Epidermal melanocyte (primary cell): ENCODE results near the gene VEZF1.
A peak's percentile ranks its signal among the peaks of the same experiment; 100 is the strongest.

Experiments
- DNase-seq: peaks from one replicate; pipeline ENCODE4 v3.0.0; 2011; ENCODE audit warnings: low spot score; ENCODE audit not compliant: insufficient read length

VEZF1 gene

DNA sequence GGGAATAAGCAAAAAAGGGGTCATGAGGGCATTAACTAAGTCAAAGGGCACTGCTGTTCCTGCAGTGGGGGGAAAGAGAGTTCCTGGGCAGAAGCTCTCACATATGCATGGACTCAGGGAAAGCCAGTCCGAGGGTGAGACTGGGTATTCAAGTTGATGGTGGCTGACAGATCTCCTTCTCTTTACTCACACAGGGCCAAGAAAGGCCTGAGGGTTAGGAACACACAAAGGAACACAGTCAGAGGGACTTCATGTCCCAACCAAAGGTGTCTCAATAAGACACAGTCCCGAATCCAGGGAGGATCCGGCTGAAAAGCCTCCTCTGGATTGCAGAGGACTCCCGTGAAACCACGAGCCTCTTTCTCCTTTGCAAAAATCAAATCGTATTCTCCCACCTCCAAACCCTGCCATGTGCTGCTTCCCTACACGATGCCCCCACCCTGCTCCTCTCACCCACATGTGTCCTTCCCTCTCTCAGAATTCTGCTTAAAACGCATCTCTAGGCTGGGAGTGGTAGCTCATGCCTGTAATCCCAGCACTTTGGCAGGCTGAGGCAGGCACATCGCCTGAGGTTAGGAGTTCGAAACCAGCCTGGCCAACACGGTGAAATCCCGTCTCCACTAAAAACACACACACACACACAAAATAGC lies 56.4 kb downstream of the VEZF1 start:
- DNase-seq: no peak

DNA sequence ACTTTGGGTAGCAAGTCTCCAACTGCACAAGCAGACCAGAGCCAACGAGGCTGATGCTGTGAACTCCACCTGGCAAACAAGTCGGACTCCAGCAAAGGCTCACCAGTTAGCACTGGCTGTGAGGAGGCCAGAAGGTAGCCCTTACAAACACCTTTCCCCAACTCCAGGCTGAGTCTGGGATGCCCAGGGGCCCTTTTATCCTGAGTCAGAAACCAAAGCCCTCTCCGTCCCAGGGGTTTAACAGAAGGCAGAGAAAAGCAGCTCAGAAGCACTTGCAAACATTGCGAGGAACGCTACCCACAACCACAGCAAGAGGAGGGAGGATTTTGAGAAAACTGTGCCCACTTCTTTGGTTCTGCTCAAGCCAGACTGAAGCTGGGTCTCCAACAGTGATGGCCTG lies 57.8 kb downstream of the VEZF1 start:
- DNase-seq: no peak

DNA sequence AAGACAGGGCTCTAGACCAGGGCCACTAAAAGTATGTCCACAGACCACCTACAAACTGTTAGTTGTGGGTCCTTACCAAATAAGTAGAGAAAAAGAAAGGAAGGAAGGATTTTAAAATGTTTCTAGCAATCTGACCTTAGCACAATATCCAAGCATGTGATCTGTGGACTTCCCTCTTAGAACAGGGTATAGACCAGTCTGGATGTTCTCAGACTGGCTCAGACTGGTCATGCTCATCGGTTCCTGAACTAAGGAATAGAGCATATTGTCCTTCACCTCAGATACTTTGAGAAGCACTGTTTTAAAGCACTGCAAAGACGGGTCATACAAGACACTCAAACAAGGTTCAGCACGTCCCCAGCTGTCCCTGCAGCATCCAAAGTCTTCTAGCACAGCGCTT lies 58.7 kb downstream of the VEZF1 start:
- DNase-seq: no peak

DNA sequence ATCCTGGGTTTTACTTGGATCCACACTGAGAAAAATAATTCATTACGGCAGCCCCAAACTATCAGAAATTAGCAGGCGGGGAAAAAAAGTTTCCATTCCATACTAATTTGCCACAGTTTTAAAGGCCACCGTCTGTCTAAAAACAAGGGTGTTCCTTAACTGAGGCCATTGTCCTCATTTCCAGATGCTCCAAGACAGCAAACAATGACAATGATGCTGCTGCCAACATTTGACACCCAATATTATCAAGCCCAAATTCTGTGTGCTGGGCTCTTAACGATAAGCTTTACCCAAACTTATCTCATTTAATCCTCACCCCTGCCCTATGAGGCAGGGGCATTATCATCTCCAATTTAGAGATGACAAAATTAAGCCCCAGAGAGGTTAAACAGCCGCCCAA lies 59.1 kb downstream of the VEZF1 start:
- no peak for DNase-seq

DNA sequence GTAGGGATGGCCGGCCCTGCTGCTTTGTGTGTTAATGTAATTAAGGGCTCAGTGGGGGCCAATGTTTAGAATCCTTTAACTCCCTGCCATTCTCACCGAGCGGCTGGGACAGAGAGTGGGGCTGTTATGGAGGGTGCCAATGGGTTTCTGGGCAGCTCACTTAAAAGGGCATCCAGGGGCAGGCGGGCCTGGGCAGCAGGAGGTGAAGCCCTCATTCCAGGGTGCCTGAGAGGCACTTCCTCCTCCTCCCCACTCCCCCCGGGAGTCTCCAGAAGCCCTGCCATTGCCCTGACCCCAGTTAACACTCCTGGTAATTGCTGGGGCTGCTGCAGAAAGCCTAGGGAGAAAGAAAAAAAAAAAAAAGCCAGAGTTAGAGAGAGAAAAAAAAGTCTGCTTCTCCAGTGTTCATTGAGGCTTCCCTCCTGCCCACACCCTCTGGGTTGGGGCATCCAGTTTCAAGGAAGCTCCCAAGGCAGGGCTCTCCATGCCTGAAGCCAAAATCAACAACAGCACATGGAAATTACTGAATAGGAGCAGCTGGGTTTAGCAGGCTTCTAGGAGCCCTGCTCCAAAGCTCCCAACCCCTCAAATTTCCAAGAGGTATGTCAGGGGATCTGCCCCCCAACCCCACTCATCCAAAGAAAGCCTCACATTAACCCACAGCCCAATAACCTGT lies 60.9 kb downstream of the VEZF1 start:
- peak; percentile 89 for DNase-seq

DNA sequence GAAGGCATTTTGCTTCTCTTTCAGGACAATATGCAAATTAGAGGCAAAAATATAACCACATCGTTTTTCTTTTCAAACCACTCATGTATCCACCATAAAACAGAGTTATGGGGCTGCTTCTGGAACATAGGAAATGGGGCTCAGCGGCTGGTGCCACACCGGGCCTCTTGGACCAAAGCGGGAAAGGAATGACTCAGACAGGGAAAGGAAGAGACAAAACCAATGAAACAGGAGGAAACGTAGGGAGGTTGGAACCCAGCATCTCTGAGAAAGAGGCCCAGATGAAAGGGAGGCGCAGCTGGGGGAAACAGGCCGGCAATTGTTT lies 61.4 kb downstream of the VEZF1 start:
- no peak for DNase-seq

DNA sequence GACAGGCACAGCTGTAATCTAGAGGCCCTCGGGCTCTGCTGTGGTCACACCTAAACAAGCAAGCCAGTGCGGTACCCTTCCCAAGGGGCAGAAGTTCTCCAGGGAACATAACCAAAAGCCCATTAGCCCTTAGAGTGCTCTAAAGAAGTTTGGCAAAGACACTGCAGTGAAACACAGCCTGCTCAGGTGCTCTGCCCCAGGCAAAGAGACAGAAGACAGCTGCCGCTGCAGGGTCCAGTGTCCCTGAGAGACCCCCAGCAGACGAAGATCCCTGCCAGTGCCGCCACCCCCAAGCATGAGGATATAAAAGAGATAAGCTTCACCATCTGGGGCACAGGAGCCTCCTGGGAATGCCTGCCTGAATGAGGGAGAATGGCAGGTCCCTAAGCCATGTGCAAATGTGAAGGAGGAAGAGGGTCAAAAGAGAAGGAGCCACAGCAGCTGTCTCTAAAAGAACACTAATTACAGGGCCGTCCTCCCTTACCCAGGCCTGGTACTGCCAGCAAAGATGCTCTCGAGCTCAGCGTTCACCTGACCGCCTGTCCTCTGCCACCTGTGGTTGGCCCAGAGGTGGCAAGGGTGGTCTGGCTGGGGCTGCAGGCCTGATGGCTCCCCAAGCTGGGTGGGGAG lies 62.6 kb downstream of the VEZF1 start:
- DNase-seq: no peak

DNA sequence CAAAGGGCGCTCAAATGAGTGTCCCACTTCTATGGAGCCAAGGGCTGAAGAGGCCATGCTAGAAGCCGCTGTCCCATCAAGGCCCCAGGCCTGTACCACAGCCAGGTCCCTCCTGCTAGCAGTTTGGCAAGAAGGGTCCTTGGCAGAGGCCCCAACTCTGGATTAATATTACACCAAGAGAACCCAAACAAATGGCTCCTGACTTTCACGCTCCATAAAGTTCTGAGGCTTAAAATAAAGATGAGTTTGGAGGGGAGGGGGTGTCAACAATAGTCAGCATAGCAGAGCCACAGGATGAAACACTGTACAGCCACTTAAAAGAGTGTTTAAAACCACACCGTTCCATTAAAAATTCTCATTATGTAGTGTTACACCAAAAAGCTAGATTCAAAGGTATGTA lies 63.4 kb downstream of the VEZF1 start:
- no peak for DNase-seq
